K562 (cell line): Measurements from ENCODE around the gene CACNA2D2. TPM values are rescaled to one million over a fixed set of nuclear protein-coding genes. Genes with fewer than 3 reads are reported as not detected.

ENCODE experiments used
- ATAC-seq: fragments of 200-7000 bp; cut with Tn5 transposase; 3 replicates; pipeline ENCODE4 v1.9.1; 2020; ENCODE audit warnings: moderate library complexity
- BruUV-seq: library from RNA; stranded (reverse); fragments of 400-500 nt; replicated peaks from 2 replicates; lab custom pipeline; 2021; lab: Mats Ljungman, UMichigan
- CTCF ChIA-PET: fragments of 300-600 bp; formaldehyde crosslinking; extraction: SDS; loops from one replicate; lab custom pipeline; 2021; ENCODE audit warnings: low intra/inter-chr PET ratio; lab: Yijun Ruan, JAX
- POLR2A ChIA-PET: fragments of 300-600, 350-650 bp; sonication (Branson Sonifier 250); formaldehyde crosslinking; extraction: SDS; loops from one replicate; lab custom pipeline; 2021; ENCODE audit warnings: antibody characterized with exemption, inconsistent platforms; lab: Yijun Ruan, JAX
- DNase-seq, 4 experiments: peaks; one replicate each; pipeline versions ENCODE4 v3.0.0 to v3.0.0-alpha.2; 2011 to 2018; ENCODE audit warnings: low spot score in 3 of 4, mixed read lengths in 3 of 4; ENCODE audit errors: extremely low read depth in 1 of 4
- FAIRE-seq: peaks from 2 replicates; lab custom pipeline; 2011; peaks lifted over from hg19 to GRCh38; lab: Jason Lieb, UNC
- H2AFZ ChIP-seq: 2 replicates; pipeline ENCODE4 v1.6.0; 2011; ENCODE audit warnings: low read depth, low read length, control low read depth, inconsistent platforms
- H3K27ac ChIP-seq: fragments of 200-600 bp; 3 replicates; pipeline ENCODE4 v1.8.0; 2011; ENCODE audit warnings: low read depth, mild to moderate bottlenecking, control low read depth, inconsistent platforms, low read length, moderate library complexity, mixed read lengths; ENCODE audit errors: extremely low read depth
- H3K27me3 ChIP-seq, 2 experiments: fragments of 300-600 bp in 1 of 2; 2 replicates in 1 of 2; 3 replicates in 1 of 2; pipeline versions ENCODE4 v1.6.0 to v1.8.0; 2011; ENCODE audit warnings: inconsistent platforms in 2 of 2, low read length in 2 of 2, mild to moderate bottlenecking in 1 of 2, mixed read lengths in 1 of 2, moderate library complexity in 1 of 2; ENCODE audit not compliant: control insufficient read depth in 2 of 2, insufficient read depth in 2 of 2
- H3K36me3 ChIP-seq: fragments of 300-600 bp; 3 replicates; pipeline ENCODE4 v1.8.0; 2011; ENCODE audit warnings: mild to moderate bottlenecking, low read length, inconsistent platforms; ENCODE audit not compliant: control insufficient read depth, insufficient read depth
- H3K4me1 ChIP-seq, 2 experiments: fragments of 200-600 bp in 1 of 2; replicated peaks in 1 of 2; 2 replicates in 1 of 2; 3 replicates in 1 of 2; pipeline versions ENCODE4 v1.5.1 to v1.8.0; 2011; ENCODE audit warnings: inconsistent platforms in 2 of 2, low read length in 2 of 2, mild to moderate bottlenecking in 1 of 2, mixed read lengths in 1 of 2, moderate library complexity in 1 of 2; ENCODE audit not compliant: control insufficient read depth in 2 of 2, insufficient read depth in 2 of 2
- H3K4me2 ChIP-seq: 2 replicates; pipeline ENCODE4 v1.6.1; 2011; ENCODE audit warnings: low read length, control low read depth, inconsistent platforms, mixed read lengths; ENCODE audit not compliant: insufficient read depth
- H3K4me3 ChIP-seq: fragments of 200-600 bp; sonication (generic), shearing (Covaris generic); 2 replicates; pipeline ENCODE4 v1.5.1; 2016; ENCODE audit warnings: control low read depth, inconsistent platforms
- H3K79me2 ChIP-seq: fragments of 200-600 bp; 3 replicates; pipeline ENCODE4 v1.8.0; 2011; ENCODE audit warnings: low read length, inconsistent platforms; ENCODE audit not compliant: control insufficient read depth, insufficient read depth
- H3K9ac ChIP-seq, 2 experiments: 2 replicates each; pipeline versions ENCODE4 v1.6.0 to v1.6.1; 2011; ENCODE audit warnings: low read depth in 2 of 2, low read length in 2 of 2, control low read depth in 1 of 2, inconsistent platforms in 1 of 2, mild to moderate bottlenecking in 1 of 2, mixed read lengths in 1 of 2; ENCODE audit not compliant: insufficient read depth in 1 of 2
- H3K9me1 ChIP-seq: one replicate; pipeline ENCODE4 v1.6.0; 2011; ENCODE audit warnings: inconsistent platforms, mild to moderate bottlenecking, low read length, moderate library complexity; ENCODE audit not compliant: control insufficient read depth, insufficient read depth
- H3K9me3 ChIP-seq: replicated peaks from 2 replicates; pipeline ENCODE4 v1.5.1; 2011; ENCODE audit warnings: low read depth, low read length, inconsistent platforms; ENCODE audit not compliant: control insufficient read depth, insufficient read depth
- H4K20me1 ChIP-seq: replicated peaks from 2 replicates; pipeline ENCODE4 v1.6.1; 2011; ENCODE audit warnings: low read length, inconsistent platforms, mixed read lengths; ENCODE audit not compliant: control insufficient read depth, insufficient read depth
- ATF7 ChIP-seq: fragments of 450-650 bp; IDR thresholded peaks from 2 replicates; pipeline ENCODE4 v1.7.1; 2014; ENCODE audit warnings: mild to moderate bottlenecking, moderate library complexity
- C11orf30 ChIP-seq: fragments of 450-650 bp; IDR thresholded peaks from 2 replicates; pipeline ENCODE4 v1.6.1; 2016; ENCODE audit warnings: low read depth, mild to moderate bottlenecking
- EGR1 ChIP-seq: fragments of 450-650 bp; conservative IDR thresholded peaks from 2 replicates; pipeline ENCODE4 v1.6.1; 2017; ENCODE audit warnings: mild to moderate bottlenecking
- EP300 ChIP-seq: IDR thresholded peaks from 2 replicates; pipeline ENCODE4 v1.6.1; 2012; ENCODE audit warnings: low read length, improper control_type of control experiment
- GATAD2A ChIP-seq: fragments of 450-650 bp; IDR thresholded peaks from 2 replicates; pipeline ENCODE4 v1.6.1; 2017
- KLF1 ChIP-seq: fragments of 450-650 bp; IDR thresholded peaks from 2 replicates; pipeline ENCODE4 v1.6.1; 2016; ENCODE audit warnings: missing genetic modification characterization, missing compliant biosample characterization
- MAFF ChIP-seq: IDR thresholded peaks from 2 replicates; pipeline ENCODE4 v1.6.1; 2012; ENCODE audit warnings: low read length, improper control_type of control experiment
- MAFG ChIP-seq: fragments of 450-650 bp; conservative IDR thresholded peaks from 2 replicates; pipeline ENCODE4 v1.6.1; 2016; ENCODE audit warnings: missing genetic modification characterization, missing compliant biosample characterization
- MAFK ChIP-seq: IDR thresholded peaks from 2 replicates; pipeline ENCODE4 v1.6.1; 2011; ENCODE audit warnings: low read length, improper control_type of control experiment
- NCOR1 ChIP-seq: fragments of 450-650 bp; IDR thresholded peaks from 2 replicates; pipeline ENCODE4 v1.6.1; 2016; ENCODE audit warnings: mild to moderate bottlenecking, moderate library complexity
- NRF1 ChIP-seq, 2 experiments: fragments of 450-650 bp; IDR thresholded peaks in 1 of 2; conservative IDR thresholded peaks in 1 of 2; 2 replicates each; pipeline ENCODE4 v1.6.1; 2014; ENCODE audit warnings: mild to moderate bottlenecking in 2 of 2
- RFX7 ChIP-seq: fragments of 250-450 bp; sonication (Bioruptor Pico); IDR thresholded peaks from 2 replicates; pipeline ENCODE4 v1.5.1; 2021; ENCODE audit warnings: mild to moderate bottlenecking
- TAF9B ChIP-seq: fragments of 450-650 bp; IDR thresholded peaks from 2 replicates; pipeline ENCODE4 v1.6.1; 2018; ENCODE audit warnings: mild to moderate bottlenecking; ENCODE audit not compliant: partially characterized antibody
- ZNF197 ChIP-seq: fragments of 200-800 bp; sonication (Bioruptor generic); IDR thresholded peaks from 2 replicates; pipeline ENCODE4 v1.6.1; 2016; ENCODE audit warnings: low read depth, missing genetic modification characterization, missing compliant biosample characterization
- ZNF311 ChIP-seq: fragments of 250-450 bp; sonication (Bioruptor Pico); IDR thresholded peaks from 2 replicates; pipeline ENCODE4 v1.4.0; 2020; ENCODE audit warnings: mild to moderate bottlenecking, moderate library complexity
- ZNF316 ChIP-seq: fragments of 450-650 bp; IDR thresholded peaks from 2 replicates; pipeline ENCODE4 v1.6.1; 2016
- ZNF431 ChIP-seq: sonication (generic); formaldehyde crosslinking; IDR thresholded peaks from 2 replicates; pipeline ENCODE4 v1.8.0; 2022; ENCODE audit warnings: mild to moderate bottlenecking, missing genetic modification reagents
- WGBS: fragments of 100-300 bp; shearing (Covaris generic); methylation state at CpG from one replicate; pipeline ENCODE4 v1.1.6; 2016; ENCODE audit warnings: low coverage, mixed read lengths; ENCODE audit not compliant: insufficient coverage; ENCODE audit errors: missing lambda C conversion rate; 5-methylcytosine and 5-hydroxymethylcytosine counted together
- in situ Hi-C: fragments of 300-500 bp; cut with MboI; formaldehyde crosslinking; loops from 4 replicates; pipeline ENCODE4 v1.15.0; 2018; ENCODE audit warnings: inconsistent platforms, mixed read lengths
- intact Hi-C: fragments of 100-400 bp; cut with micrococcal nuclease; formaldehyde crosslinking; loops from 2 replicates; pipeline ENCODE4 v1.14.2; 2022
- polyA plus RNA-seq, 8 experiments: library from polyadenylated mRNA; depleted of rRNA in 4 of 8; stranded (reverse) in 5 of 8; unstranded in 3 of 8; fragments of >200 nt; fragmentation: Nextera tagmentation in 2 of 8; fragmentation: Illumina TruSeq in 1 of 8; extraction: Ambion mirVana in 2 of 8; extraction: Trizol in 1 of 8; gene quantifications; 2 replicates each; pipeline versions ENCODE4 v1.2.1 to v1.2.3, GENCODE V29; 2011 to 2014; ENCODE audit warnings: inconsistent platforms in 1 of 8, missing spikeins in 1 of 8
- total RNA-seq, 7 experiments: library from RNA; depleted of rRNA in 6 of 7; stranded (reverse); fragments of >200 nt in 6 of 7; fragmentation: Illumina TruSeq in 2 of 7; extraction: Trizol in 2 of 7; gene quantifications; 2 replicates each; pipeline versions ENCODE4 v1.2.1 to v1.2.3, GENCODE V29; 2011 to 2021; ENCODE audit warnings: low replicate concordance in 1 of 7
- TF ChIP-seq, protein P1 (sequence below): IDR thresholded peaks from 2 replicates; pipeline ENCODE4 v1.6.1; 2014; ENCODE audit warnings: antibody characterized with exemption
- TF ChIP-seq, protein P2 (sequence below): IDR thresholded peaks from 3 replicates; pipeline ENCODE4 v1.6.1; 2011; ENCODE audit warnings: borderline replicate concordance, mild to moderate bottlenecking, moderate library complexity; ENCODE audit not compliant: insufficient read length; ENCODE audit errors: extremely low read depth
- TF ChIP-seq, protein P3 (sequence below): fragments of 250-450 bp; sonication (Bioruptor Pico); IDR thresholded peaks from 2 replicates; pipeline ENCODE4 v1.5.0; 2022; ENCODE audit warnings: mild to moderate bottlenecking

Gene CACNA2D2
- total and polyA plus RNA-seq, 9 of the 15 experiments (the other 6 are each of a cell fraction or from before 2014, with no cell fraction given) = 0.11 to 0.58 (median 0.36) TPM; not detected in 2

DNA sequence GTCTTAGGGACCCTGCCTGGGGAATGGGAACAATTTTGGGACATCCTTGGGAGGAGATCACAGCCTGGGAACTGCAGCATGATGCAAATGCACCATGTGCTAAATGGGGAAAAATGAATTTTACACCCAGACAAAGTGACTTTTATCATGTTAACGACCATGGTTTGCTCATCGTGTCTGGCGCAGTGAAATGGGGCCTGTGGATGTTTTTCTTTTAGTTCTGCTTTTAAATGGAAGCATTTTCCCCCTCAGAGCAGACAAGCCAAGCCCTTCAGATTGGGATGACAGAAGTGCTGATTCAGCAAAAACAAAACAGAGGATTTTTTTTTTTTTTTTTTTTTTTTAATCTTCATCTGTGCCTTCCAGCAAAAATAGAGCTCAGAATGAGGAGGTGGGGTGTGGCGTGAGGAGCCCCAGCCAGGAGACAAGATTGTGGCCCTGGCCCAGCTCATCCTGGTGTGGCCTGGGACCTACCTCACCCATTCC lies 14.3 kb upstream of the CACNA2D2 start:
- H3K9ac ChIP-seq = no peak overlapping the region
- DNase-seq (no peak), FAIRE-seq (no peak), ATAC-seq (no peak)
- H3K27me3 ChIP-seq = peaks cover 0 to 20% of the 10 kb centered on the region in 2 experiments; a peak in 2 of 5 replicates
- no peaks in the 10 kb centered on the region for H4K20me1 ChIP-seq
- H3K4me1 ChIP-seq = peaks cover 0 to 12% of the 10 kb centered on the region in 2 experiments; a peak in 3 of 5 replicates
- no peaks in the 10 kb centered on the region for H3K9me3 ChIP-seq
- no peak overlapping the region for H3K27ac ChIP-seq
- CTCF ChIA-PET = interaction anchor here (1.1 to 1.4 kb wide), 2 partner anchors 25 to 99 kb away, joined by 3 read pairs; no protein-coding TSS in a partner anchor
- no peaks in the 10 kb centered on the region for H3K36me3 ChIP-seq
- no peaks in the 10 kb centered on the region for H3K9me1 ChIP-seq
- BruUV-seq = no TSS peak
- H3K4me3 ChIP-seq = no peak overlapping the region
- WGBS = 12% methylated on average over 4 of the region's 4 CpGs
- H3K4me2 ChIP-seq = no peak overlapping the region
- intact Hi-C loops = no loop called here
- no peaks in the 10 kb centered on the region for H3K79me2 ChIP-seq
- POLR2A ChIA-PET = interaction anchor here (0.6 kb wide), 3 partner anchors 12 to 110 kb away, joined by 3 to 4 read pairs (median 4); no protein-coding TSS in a partner anchor
- H2AFZ ChIP-seq = no peak overlapping the region
- in situ Hi-C loops = no loop called here
- no peak for TF ChIP-seq NRF1 (conservative IDR thresholded peaks at IDR 0.05 in 1 of 2, IDR thresholded peaks at IDR 0.05 in 1 of 2)
- TF ChIP-seq MAFF = peak; percentile 99
- TF ChIP-seq EP300 = no peak
- TF ChIP-seq EGR1 = no peak
- TF ChIP-seq MAFG (tag) = peak; percentile 95
- no peak for TF ChIP-seq ZNF431 (CRISPR knock-in tag)
- peak; percentile 95 for TF ChIP-seq C11orf30
- no peak for TF ChIP-seq TAF9B
- no peak for TF ChIP-seq RFX7 (CRISPR knock-in tag)
- peak; percentile 99 for TF ChIP-seq MAFK
- TF ChIP-seq ZNF197 (CRISPR knock-in tag) = no peak
- TF ChIP-seq ZNF311 = no peak
- no peak for TF ChIP-seq NCOR1
- no peak for TF ChIP-seq ATF7
- TF ChIP-seq ZNF316 = peak; percentile 98
- no peak for TF ChIP-seq GATAD2A
- TF ChIP-seq, protein P1, sequence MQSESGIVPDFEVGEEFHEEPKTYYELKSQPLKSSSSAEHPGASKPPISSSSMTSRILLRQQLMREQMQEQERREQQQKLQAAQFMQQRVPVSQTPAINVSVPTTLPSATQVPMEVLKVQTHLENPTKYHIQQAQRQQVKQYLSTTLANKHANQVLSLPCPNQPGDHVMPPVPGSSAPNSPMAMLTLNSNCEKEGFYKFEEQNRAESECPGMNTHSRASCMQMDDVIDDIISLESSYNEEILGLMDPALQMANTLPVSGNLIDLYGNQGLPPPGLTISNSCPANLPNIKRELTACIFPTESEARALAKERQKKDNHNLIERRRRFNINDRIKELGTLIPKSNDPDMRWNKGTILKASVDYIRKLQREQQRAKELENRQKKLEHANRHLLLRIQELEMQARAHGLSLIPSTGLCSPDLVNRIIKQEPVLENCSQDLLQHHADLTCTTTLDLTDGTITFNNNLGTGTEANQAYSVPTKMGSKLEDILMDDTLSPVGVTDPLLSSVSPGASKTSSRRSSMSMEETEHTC = no peak
- TF ChIP-seq, protein P2, sequence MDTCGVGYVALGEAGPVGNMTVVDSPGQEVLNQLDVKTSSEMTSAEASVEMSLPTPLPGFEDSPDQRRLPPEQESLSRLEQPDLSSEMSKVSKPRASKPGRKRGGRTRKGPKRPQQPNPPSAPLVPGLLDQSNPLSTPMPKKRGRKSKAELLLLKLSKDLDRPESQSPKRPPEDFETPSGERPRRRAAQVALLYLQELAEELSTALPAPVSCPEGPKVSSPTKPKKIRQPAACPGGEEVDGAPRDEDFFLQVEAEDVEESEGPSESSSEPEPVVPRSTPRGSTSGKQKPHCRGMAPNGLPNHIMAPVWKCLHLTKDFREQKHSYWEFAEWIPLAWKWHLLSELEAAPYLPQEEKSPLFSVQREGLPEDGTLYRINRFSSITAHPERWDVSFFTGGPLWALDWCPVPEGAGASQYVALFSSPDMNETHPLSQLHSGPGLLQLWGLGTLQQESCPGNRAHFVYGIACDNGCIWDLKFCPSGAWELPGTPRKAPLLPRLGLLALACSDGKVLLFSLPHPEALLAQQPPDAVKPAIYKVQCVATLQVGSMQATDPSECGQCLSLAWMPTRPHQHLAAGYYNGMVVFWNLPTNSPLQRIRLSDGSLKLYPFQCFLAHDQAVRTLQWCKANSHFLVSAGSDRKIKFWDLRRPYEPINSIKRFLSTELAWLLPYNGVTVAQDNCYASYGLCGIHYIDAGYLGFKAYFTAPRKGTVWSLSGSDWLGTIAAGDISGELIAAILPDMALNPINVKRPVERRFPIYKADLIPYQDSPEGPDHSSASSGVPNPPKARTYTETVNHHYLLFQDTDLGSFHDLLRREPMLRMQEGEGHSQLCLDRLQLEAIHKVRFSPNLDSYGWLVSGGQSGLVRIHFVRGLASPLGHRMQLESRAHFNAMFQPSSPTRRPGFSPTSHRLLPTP = no peak
- TF ChIP-seq, protein P3, sequence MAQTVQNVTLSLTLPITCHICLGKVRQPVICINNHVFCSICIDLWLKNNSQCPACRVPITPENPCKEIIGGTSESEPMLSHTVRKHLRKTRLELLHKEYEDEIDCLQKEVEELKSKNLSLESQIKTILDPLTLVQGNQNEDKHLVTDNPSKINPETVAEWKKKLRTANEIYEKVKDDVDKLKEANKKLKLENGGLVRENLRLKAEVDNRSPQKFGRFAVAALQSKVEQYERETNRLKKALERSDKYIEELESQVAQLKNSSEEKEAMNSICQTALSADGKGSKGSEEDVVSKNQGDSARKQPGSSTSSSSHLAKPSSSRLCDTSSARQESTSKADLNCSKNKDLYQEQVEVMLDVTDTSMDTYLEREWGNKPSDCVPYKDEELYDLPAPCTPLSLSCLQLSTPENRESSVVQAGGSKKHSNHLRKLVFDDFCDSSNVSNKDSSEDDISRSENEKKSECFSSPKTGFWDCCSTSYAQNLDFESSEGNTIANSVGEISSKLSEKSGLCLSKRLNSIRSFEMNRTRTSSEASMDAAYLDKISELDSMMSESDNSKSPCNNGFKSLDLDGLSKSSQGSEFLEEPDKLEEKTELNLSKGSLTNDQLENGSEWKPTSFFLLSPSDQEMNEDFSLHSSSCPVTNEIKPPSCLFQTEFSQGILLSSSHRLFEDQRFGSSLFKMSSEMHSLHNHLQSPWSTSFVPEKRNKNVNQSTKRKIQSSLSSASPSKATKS (CRISPR knock-in tag) = no peak
- no peak for TF ChIP-seq KLF1 (tag)
